HEK293T (cell line): ENCODE measurements around the gene ADAM11.

ENCODE experiments used
- CTCF ChIA-PET: fragments of 350-600 bp; formaldehyde crosslinking; extraction: SDS; loops from one replicate; lab custom pipeline; 2021; ENCODE audit warnings: antibody characterized with exemption, inconsistent platforms; lab: Yijun Ruan, JAX
- POLR2A ChIA-PET: fragments of 350-600 bp; formaldehyde crosslinking; extraction: SDS; loops from one replicate; lab custom pipeline; 2020; ENCODE audit warnings: antibody characterized with exemption, inconsistent platforms; lab: Yijun Ruan, JAX
- DNase-seq: peaks from one replicate; pipeline ENCODE4 v3.0.0; 2012; ENCODE audit warnings: mixed read lengths; ENCODE audit errors: extremely low spot score
- ARNT ChIP-seq: fragments of 450-650 bp; IDR thresholded peaks from 2 replicates; pipeline ENCODE4 v1.6.1; 2017; ENCODE audit warnings: mild to moderate bottlenecking
- BHLHE40 ChIP-seq: fragments of 450-650 bp; IDR thresholded peaks from 2 replicates; pipeline ENCODE4 v1.6.1; 2016; ENCODE audit warnings: mild to moderate bottlenecking, moderate library complexity, borderline replicate concordance
- CTBP1 ChIP-seq: fragments of 450-650 bp; IDR thresholded peaks from 2 replicates; pipeline ENCODE4 v1.6.1; 2016; ENCODE audit warnings: borderline replicate concordance
- ELF4 ChIP-seq: fragments of 450-650 bp; IDR thresholded peaks from 2 replicates; pipeline ENCODE4 v1.6.1; 2017; ENCODE audit warnings: antibody characterized with exemption
- FOXA1 ChIP-seq: fragments of 450-650 bp; IDR thresholded peaks from 2 replicates; pipeline ENCODE4 v1.6.1; 2016; ENCODE audit warnings: mild to moderate bottlenecking
- FOXK2 ChIP-seq: fragments of 450-650 bp; IDR thresholded peaks from 2 replicates; pipeline ENCODE4 v1.6.1; 2016; ENCODE audit warnings: mild to moderate bottlenecking
- FOXM1 ChIP-seq: fragments of 450-650 bp; IDR thresholded peaks from 2 replicates; pipeline ENCODE4 v1.6.1; 2017; ENCODE audit warnings: mild to moderate bottlenecking, borderline replicate concordance
- HDGF ChIP-seq: fragments of 450-650 bp; IDR thresholded peaks from 2 replicates; pipeline ENCODE4 v1.6.1; 2017; ENCODE audit warnings: antibody characterized with exemption, borderline replicate concordance
- L3MBTL2 ChIP-seq: fragments of 450-650 bp; conservative IDR thresholded peaks from 2 replicates; pipeline ENCODE4 v1.6.1; 2016; ENCODE audit warnings: mild to moderate bottlenecking
- LEF1 ChIP-seq: fragments of 450-650 bp; IDR thresholded peaks from 2 replicates; pipeline ENCODE4 v1.6.1; 2017; ENCODE audit warnings: mild to moderate bottlenecking, borderline replicate concordance
- NFRKB ChIP-seq: fragments of 450-650 bp; IDR thresholded peaks from 2 replicates; pipeline ENCODE4 v1.6.1; 2016; ENCODE audit warnings: mild to moderate bottlenecking, moderate library complexity
- PKNOX1 ChIP-seq: fragments of 450-650 bp; IDR thresholded peaks from 2 replicates; pipeline ENCODE4 v1.6.1; 2016
- SP1 ChIP-seq: fragments of 450-650 bp; IDR thresholded peaks from 2 replicates; pipeline ENCODE4 v1.6.1; 2017
- SUZ12 ChIP-seq: fragments of 450-650 bp; IDR thresholded peaks from 2 replicates; pipeline ENCODE4 v1.6.1; 2016; ENCODE audit warnings: mild to moderate bottlenecking
- TARDBP ChIP-seq: fragments of 450-650 bp; IDR thresholded peaks from 2 replicates; pipeline ENCODE4 v1.6.1; 2016
- ZNF384 ChIP-seq: fragments of 450-650 bp; IDR thresholded peaks from 2 replicates; pipeline ENCODE4 v1.6.1; 2016

Gene ADAM11

GRCh38 chr17:44780161-44780560, 21.4 kb downstream of the ADAM11 start:
- ChIA-PET POLR2A (no interaction called here), CTCF (interaction anchor here (0.8 to 3.4 kb wide), 10 partner anchors 20 to 122 kb away, joined by 3 to 37 read pairs (median 6); no protein-coding TSS in a partner anchor)
- DNase-seq = no peak
- no peak for TF ChIP-seq FOXA1
- TF ChIP-seq TARDBP = no peak
- no peak for TF ChIP-seq ELF4
- no peak for TF ChIP-seq PKNOX1
- TF ChIP-seq L3MBTL2 = no peak
- no peak for TF ChIP-seq ZNF384
- no peak for TF ChIP-seq ARNT
- no peak for TF ChIP-seq HDGF
- TF ChIP-seq FOXM1 = no peak
- no peak for TF ChIP-seq LEF1
- no peak for TF ChIP-seq SUZ12
- TF ChIP-seq FOXK2 = no peak
- TF ChIP-seq SP1 = no peak
- TF ChIP-seq CTBP1 = no peak
- no peak for TF ChIP-seq BHLHE40
- TF ChIP-seq NFRKB = no peak

GRCh38 chr17:44780845-44781480, 22.2 kb downstream of the ADAM11 start:
- ChIA-PET CTCF (interaction anchor here (3.4 kb wide), 1 partner anchor 85 kb away, joined by 37 read pairs; no protein-coding TSS in a partner anchor), POLR2A (no interaction called here)
- TF ChIP-seq BHLHE40 = no peak
- no peak for TF ChIP-seq PKNOX1
- TF ChIP-seq ELF4 = no peak
- no peak for TF ChIP-seq FOXK2
- TF ChIP-seq CTBP1 = no peak
- TF ChIP-seq SUZ12 = no peak
- no peak for TF ChIP-seq L3MBTL2
- TF ChIP-seq ZNF384 = no peak
- TF ChIP-seq TARDBP = no peak
- TF ChIP-seq NFRKB = no peak
- no peak for TF ChIP-seq HDGF
- no peak for DNase-seq

GRCh38 chr17:44781551-44782325, 22.9 kb downstream of the ADAM11 start:
- TF ChIP-seq TARDBP (no peak), BHLHE40 (no peak), ELF4 (no peak), LEF1 (no peak), SUZ12 (no peak), NFRKB (no peak), PKNOX1 (no peak), FOXK2 (no peak), ARNT (no peak), L3MBTL2 (no peak), CTBP1 (no peak), ZNF384 (no peak), SP1 (no peak), FOXA1 (no peak), FOXM1 (no peak)
- ChIA-PET CTCF (interaction anchor here (3.4 kb wide), 1 partner anchor 84 kb away, joined by 37 read pairs; no protein-coding TSS in a partner anchor), POLR2A (interaction anchor here (1.7 kb wide), 1 partner anchor 98 kb away, joined by 3 read pairs; no protein-coding TSS in a partner anchor)
- no peak for DNase-seq

- TF ChIP-seq HDGF (no peak), BHLHE40 (no peak), ELF4 (no peak), FOXK2 (no peak), FOXA1 (no peak), ARNT (no peak), SP1 (no peak)
- CTCF ChIA-PET = no interaction called here
- no peak for DNase-seq
- POLR2A ChIA-PET = interaction anchor here (1.7 kb wide), 1 partner anchor 98 kb away, joined by 3 read pairs; no protein-coding TSS in a partner anchor
These were observed 23.6 kb downstream of the ADAM11 start for GRCh38 chr17:44782326-44782850.

GRCh38 chr17:44785921-44786320, 27.1 kb downstream of the ADAM11 start:
- no peak for TF ChIP-seq PKNOX1
- no peak for TF ChIP-seq BHLHE40
- no peak for TF ChIP-seq ZNF384
- TF ChIP-seq CTBP1 = no peak
- no peak for TF ChIP-seq SP1
- TF ChIP-seq ARNT = no peak
- TF ChIP-seq FOXA1 = no peak
- no peak for TF ChIP-seq LEF1
- TF ChIP-seq SUZ12 = no peak
- no peak for TF ChIP-seq L3MBTL2
- no peak for TF ChIP-seq ELF4
- no peak for TF ChIP-seq NFRKB
- TF ChIP-seq FOXK2 = no peak
- no peak for TF ChIP-seq FOXM1
- no peak for TF ChIP-seq TARDBP
- TF ChIP-seq HDGF = no peak
- no peak for DNase-seq
- ChIA-PET POLR2A (no interaction called here), CTCF (no interaction called here)
